ENCODE data around the gene AGBL5. TPM values are rescaled to one million over a fixed set of nuclear protein-coding genes. Genes with fewer than 3 reads are reported as not detected.

The AGBL5 gene
- total RNA-seq, 4 donors from 2014 or later: 12.1 to 14.4 (median 14.3) TPM

DNA sequence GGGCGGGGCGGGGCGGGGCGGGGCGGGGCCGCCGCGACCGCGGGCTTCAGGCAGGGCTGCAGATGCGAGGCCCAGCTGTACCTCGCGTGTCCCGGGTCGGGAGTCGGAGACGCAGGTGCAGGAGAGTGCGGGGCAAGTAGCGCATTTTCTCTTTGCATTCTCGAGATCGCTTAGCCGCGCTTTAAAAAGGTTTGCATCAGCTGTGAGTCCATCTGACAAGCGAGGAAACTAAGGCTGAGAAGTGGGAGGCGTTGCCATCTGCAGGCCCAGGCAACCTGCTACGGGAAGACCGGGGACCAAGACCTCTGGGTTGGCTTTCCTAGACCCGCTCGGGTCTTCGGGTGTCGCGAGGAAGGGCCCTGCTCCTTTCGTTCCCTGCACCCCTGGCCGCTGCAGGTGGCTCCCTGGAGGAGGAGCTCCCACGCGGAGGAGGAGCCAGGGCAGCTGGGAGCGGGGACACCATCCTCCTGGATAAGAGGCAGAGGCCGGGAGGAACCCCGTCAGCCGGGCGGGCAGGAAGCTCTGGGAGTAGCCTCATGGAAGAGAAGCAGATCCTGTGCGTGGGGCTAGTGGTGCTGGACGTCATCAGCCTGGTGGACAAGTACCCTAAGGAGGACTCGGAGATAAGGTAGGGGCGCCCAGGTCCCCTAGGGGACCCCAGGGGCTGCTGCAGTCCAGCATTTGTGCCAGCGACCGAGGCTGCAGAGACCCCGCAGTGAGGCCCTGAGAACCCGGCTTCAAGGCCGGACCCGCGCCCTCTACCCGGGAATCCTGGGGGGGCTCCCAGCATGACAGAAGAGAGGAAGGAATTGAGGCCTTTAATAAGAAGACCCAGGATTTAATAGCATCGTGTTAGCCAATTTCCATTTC is 35.5 kb downstream of the AGBL5 start, which contains the start of gene KHK:
Gene KHK, plus strand, starts transcription at position 49 of the 870 bp plus-strand sequence. Its CDS starts 488 bp downstream, at position 537.
- Histone ChIP-seq H3K27me3 (no peaks in the 10 kb centered on the region), H3K27ac (peak within 1 kb of the TSS; percentile 79 to 95 (median 94)), H3K4me1 (peaks cover 0 to 28% (median 16%) of the 10 kb centered on the region in 4 donors), H3K36me3 (peaks cover 0 to 17% (median 0%) of the 10 kb centered on the region in 3 donors), H3K4me3 (peak within 1 kb of the TSS; percentile 68 to 82 (median 72)), H3K9me3 (no peaks in the 10 kb centered on the region)
- no peak for DNase-seq (ENCODE audit: low spot score in 2 of 2)
- 14 to 15% methylated on average over 31 to 40 of the region's 54 CpGs for WGBS, 2 donors
- TF ChIP-seq POLR2A (IDR thresholded peaks at IDR 0.05) (no peak), EP300 (IDR thresholded peaks at IDR 0.05) (no peak)
- TF ChIP-seq, protein P1, sequence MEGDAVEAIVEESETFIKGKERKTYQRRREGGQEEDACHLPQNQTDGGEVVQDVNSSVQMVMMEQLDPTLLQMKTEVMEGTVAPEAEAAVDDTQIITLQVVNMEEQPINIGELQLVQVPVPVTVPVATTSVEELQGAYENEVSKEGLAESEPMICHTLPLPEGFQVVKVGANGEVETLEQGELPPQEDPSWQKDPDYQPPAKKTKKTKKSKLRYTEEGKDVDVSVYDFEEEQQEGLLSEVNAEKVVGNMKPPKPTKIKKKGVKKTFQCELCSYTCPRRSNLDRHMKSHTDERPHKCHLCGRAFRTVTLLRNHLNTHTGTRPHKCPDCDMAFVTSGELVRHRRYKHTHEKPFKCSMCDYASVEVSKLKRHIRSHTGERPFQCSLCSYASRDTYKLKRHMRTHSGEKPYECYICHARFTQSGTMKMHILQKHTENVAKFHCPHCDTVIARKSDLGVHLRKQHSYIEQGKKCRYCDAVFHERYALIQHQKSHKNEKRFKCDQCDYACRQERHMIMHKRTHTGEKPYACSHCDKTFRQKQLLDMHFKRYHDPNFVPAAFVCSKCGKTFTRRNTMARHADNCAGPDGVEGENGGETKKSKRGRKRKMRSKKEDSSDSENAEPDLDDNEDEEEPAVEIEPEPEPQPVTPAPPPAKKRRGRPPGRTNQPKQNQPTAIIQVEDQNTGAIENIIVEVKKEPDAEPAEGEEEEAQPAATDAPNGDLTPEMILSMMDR (IDR thresholded peaks at IDR 0.05): no peak

DNA sequence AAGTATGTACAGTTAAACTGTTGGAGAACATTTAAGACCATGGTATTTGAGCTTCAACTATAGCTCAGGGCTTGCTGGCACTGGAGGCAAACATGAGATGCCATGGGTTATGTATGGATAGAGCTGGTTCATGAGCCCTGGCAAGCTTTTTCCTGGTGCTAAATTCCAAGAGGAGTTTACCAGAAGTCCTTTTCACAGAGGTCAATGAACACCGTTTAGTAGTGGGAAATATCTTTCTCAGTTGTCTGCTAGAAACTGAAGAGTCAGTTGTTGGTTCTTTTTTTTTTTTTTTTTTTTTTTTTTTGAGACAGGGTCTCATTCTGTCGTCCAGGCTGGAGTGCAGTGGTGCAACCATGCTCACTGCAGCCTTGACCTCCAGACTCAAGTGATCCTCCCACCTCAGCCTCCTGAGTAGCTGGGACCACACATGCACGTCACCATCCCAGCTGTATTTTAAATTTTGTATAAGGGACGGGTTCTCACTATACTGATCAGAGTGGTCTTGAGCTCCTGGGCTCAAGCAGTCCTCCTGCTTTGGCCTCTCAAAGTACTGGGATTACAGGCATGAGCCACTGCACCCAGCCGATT is 36.4 kb downstream of the AGBL5 start:
- no peak for DNase-seq (ENCODE audit: low spot score in 2 of 2)
- no peaks in the 10 kb centered on the region for H3K9me3 ChIP-seq
- H3K27ac ChIP-seq: no peak overlapping the region
- peak overlapping the region in 1 of 4 donors; percentile 82 for H3K4me3 ChIP-seq
- peaks cover 0 to 22% (median 14%) of the 10 kb centered on the region in 4 donors for H3K4me1 ChIP-seq
- no peaks in the 10 kb centered on the region for H3K27me3 ChIP-seq
- TF ChIP-seq, protein P1 (IDR thresholded peaks at IDR 0.05): no peak
- TF ChIP-seq POLR2A (IDR thresholded peaks at IDR 0.05) (no peak), EP300 (IDR thresholded peaks at IDR 0.05) (no peak)
- peaks cover 0 to 9% (median 0%) of the 10 kb centered on the region in 3 donors for H3K36me3 ChIP-seq
- 76 to 86% methylated on average over 5 of the region's 5 CpGs for WGBS, 2 donors

DNA sequence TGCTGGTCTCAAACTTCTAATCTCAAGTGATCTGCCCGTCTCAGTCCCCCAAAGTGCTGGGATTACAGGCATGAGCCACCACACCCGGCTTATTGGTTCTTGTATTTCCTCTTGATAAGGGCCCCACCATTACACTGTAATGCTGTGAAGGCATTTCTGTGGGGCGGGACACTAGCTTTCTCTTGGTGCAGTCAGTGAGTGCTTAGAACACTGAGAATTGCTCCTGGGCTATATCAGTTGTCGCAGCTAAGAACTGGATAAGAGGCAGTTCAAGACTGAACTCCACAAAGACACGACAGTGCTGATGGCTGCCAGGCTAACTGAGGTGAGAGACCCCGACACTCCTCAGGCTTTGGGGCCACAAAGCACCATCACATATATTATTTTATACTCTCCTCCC is 37.2 kb downstream of the AGBL5 start:
- H3K4me3 ChIP-seq: no peak overlapping the region
- H3K27me3 ChIP-seq: no peaks in the 10 kb centered on the region
- no peak overlapping the region for H3K27ac ChIP-seq
- H3K36me3 ChIP-seq: peaks cover 0 to 6% (median 0%) of the 10 kb centered on the region in 3 donors
- H3K9me3 ChIP-seq: no peaks in the 10 kb centered on the region
- H3K4me1 ChIP-seq: peaks cover 0 to 22% (median 14%) of the 10 kb centered on the region in 4 donors
- WGBS, 2 donors: 89 to 92% methylated on average over 6 of the region's 6 CpGs
- TF ChIP-seq EP300 (IDR thresholded peaks at IDR 0.05) (no peak), POLR2A (IDR thresholded peaks at IDR 0.05) (no peak)
- TF ChIP-seq, protein P1 (IDR thresholded peaks at IDR 0.05): no peak
- DNase-seq (ENCODE audit: low spot score in 2 of 2): no peak

DNA sequence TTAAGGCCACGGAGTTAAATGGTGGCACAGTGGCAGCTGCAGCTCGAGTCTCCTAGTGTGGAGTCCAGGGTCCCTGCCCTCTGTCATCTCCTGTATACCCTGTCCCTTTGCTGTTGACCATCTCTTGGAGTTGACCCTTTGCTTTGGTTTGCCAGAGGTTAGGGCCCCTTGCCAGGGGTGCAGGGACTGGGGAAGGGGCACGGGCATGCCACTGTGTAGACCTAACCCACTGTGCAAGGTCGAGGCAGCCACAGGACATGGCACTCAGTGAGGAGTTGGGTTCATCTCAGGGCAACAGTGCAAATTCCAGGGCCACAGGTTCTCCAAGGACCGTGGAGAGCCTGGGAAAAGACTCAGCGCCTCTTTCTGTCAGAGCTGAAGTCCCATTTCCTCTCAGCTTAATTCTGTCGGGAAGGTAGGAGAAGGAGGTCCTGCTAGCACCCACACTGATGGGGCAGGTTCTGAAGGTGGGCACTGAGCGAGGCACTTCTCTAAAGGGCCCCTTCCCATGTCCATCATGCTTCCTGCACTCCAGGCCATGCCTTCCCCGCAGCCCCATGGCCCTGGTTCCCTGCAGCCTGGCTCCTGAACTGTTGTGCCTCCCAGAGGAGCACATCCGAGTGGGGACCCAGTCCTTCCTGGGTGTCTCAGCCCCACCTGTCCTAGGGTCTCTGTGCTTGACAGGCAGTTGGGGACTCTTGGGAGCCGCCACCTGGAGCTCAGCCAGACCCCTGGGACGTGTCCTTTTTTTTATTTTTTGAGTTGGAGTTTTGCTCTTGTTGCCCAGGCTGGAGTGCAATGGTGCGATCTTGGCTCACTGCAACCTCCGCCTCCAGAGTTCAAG is 37.9 kb downstream of the AGBL5 start:
- no peak for TF ChIP-seq EP300 (IDR thresholded peaks at IDR 0.05)
- no peak for TF ChIP-seq POLR2A (IDR thresholded peaks at IDR 0.05)
- TF ChIP-seq, protein P1 (IDR thresholded peaks at IDR 0.05): no peak
- DNase-seq (ENCODE audit: low spot score in 2 of 2): no peak
- 88 to 90% methylated on average over 14 of the region's 14 CpGs for WGBS, 2 donors

More for the DNA sequence above, 37.9 kb downstream of the AGBL5 start:
- Histone ChIP-seq H3K36me3 (peaks cover 0 to 5% (median 0%) of the 10 kb centered on the region in 3 donors), H3K4me1 (peaks cover 0 to 22% (median 14%) of the 10 kb centered on the region in 4 donors), H3K4me3 (peak overlapping the region in 1 of 4 donors; percentile 2), H3K27me3 (no peaks in the 10 kb centered on the region), H3K27ac (no peak overlapping the region), H3K9me3 (no peaks in the 10 kb centered on the region)
